HG03060 (cell line): Measurements from ENCODE around the gene LCMT1.
"Not testable (repeated sequence)": the region's sequence is repeated elsewhere in the genome, so short reads cannot be mapped to it uniquely, and the experiment has no call there.

Experiments
- ATAC-seq: cut with Tn5 transposase; IDR thresholded peaks from one replicate; pipeline ENCODE4 v1.9.1; 2021; ENCODE audit warnings: low read depth, moderate number of reproducible peaks; ENCODE audit not compliant: unreplicated experiment

Gene LCMT1

GRCh38 chr16:25135254-25135878 is 23.8 kb downstream of the LCMT1 start:
- no peak for ATAC-seq

DNA sequence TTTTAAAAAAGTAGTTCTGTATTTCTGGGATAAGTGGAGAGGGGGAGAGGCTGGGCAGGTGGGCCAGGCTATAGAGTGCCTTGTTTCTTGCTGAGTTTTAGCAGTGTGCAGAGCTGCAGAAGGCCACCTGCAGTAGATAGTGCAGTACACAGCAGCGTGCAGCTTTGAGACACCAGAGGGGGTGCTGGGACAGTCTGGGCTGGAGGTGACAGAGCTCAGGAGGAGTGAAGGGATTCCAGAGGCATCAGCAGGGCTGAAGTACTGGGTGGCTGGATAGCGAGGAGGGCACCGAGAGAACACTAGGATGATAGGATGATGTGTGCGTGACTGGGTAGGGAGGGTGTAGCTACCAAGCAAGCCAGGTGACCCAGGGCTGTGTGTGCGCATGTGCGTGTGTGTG is 26.6 kb downstream of the LCMT1 start:
- no peak for ATAC-seq

GRCh38 chr16:25140459-25140858 is 28.9 kb downstream of the LCMT1 start:
- no peak for ATAC-seq

- no peak for ATAC-seq
These were observed 30.1 kb downstream of the LCMT1 start for GRCh38 chr16:25141648-25142047.

GRCh38 chr16:25143928-25144327 is 32.4 kb downstream of the LCMT1 start:
- ATAC-seq, result no peak

DNA sequence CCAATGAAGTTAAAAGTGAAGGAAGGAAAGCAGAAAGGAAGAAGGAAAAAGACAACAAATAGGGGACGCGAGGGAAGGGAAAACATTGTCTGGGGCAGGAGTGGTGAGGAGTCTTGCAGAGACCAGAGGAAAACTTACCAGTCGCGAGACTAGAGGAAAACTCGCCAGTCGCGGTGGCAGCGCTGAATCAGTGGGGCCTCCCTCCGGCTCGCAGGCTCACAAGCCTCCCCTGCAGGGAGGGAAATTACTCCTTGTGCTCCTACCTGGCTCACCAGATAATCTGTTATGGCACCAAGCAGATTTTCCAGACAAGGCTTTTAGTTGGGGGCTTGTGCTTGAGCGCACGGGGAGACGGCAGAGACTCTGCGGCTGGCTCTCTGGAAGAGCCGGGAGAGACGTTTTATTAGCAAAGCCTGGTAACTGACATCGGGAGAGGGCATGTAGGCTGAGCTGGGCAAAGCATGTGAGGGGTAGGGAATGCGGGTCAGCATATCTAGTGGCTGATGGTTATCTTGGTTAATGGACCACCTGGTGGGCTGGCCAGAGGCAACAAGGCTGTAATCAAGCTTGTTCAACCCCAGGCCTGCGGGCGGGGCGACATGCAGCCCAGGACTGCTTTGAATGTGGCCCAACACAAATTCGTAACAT is 37.1 kb downstream of the LCMT1 start:
- no peak for ATAC-seq

DNA sequence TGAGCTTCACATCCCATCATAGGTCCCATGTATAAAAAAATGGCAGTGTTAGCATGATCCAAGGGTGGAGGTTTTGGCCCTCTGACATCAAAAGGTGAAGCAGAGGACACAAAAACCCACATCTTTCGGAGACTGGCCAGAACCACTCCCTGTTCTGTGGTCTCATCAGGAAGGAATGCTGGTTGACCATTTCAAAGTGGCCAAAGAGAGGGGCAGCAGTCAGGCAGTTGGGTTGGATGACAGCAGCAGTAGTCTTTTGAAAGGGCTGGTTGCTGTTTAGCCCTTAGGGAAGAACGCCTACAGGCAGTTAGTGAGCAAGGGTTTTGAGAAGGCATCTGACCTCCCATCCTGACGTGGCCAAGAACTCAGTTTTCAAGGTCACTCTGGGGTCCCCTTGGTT is 40.5 kb downstream of the LCMT1 start:
- ATAC-seq, result no peak

DNA sequence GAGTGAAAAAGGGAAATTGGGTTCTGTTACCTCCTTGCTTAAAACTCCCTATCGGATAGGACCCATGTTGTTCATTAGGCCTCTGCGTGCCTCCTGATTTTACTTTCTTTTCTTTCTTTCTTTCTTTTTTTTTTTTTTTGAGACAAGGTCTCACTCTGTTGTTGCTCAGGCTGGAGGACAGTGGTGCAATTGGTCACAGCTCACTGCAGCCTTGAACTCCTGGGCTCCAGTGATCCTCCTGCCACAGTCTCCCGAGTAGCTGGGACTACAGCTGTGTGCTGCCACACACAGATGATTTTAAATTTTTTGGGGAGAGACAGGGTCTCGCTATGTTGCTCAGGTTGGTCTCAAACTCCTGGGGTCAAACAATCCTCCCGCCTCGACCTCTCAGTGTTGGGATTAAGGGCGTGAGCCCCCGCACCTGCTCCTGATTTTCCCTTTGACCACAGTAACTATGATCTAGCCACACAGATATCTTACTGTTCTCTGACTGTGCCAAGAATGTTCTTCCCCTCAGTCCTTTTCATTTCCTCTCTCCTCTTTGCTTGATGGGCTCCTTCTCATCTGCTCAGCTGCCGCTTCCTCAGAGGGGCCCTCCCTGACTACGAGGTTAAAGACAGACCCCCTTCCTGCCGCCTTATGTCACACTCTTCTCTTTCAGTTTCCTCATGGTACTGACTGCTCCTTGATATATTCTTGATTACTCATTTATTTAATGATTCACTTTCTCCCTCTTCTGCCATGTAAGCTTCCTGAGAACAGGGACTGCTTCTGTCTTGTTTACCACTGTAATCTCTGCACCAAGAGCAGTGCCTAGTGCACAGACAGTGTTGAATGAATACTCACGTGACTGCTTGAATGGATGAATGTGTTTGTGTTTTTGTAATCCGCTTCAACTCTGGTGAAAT is 44.3 kb downstream of the LCMT1 start:
- no peak for ATAC-seq

- no peak for ATAC-seq
These were observed 45.8 kb downstream of the LCMT1 start for GRCh38 chr16:25157271-25157875.

DNA sequence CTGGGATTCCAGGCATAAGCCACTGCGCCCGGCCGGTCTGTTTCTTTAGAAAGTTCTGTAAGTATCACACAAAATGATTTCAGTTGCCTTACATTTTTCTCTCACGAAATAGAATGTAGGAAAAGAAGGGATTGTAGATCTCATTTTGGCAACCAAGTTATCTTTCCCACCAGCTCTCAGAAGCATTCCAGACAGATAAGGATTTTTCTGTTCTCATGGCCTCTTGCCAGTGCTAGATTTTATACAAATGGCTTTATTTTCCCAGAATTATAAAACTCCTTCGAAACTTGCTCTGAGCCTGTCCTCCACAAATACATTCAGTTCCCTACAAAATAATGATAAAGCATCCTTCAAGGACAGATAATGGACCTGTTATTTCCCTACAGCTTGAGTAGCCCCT is 46.9 kb downstream of the LCMT1 start:
- ATAC-seq, result no peak

- ATAC-seq, result no peak
These were observed 50.3 kb downstream of the LCMT1 start for GRCh38 chr16:25161753-25162367.

DNA sequence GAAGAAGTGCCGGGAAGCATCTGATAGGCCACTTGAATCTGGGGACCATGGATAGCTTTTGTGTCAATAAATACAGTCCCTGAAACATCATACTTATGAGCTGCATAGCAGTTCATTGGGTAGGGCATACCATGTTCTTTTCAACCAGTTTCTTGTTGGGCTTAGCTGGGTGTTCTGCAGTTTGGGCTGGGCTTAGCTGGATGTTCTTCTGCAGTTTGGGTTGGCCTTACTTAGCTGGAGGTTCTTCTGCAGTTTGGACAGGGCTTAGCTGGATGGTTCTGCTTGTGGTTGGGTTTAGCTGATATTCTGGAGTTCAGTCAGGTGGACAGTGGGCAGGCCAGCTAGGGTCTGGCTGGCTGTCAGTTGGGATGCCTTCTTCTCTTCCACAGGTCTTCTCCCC is 52.1 kb downstream of the LCMT1 start:
- no peak for ATAC-seq

- ATAC-seq, result no peak
These were observed 53.7 kb downstream of the LCMT1 start for GRCh38 chr16:25165284-25165683.

DNA sequence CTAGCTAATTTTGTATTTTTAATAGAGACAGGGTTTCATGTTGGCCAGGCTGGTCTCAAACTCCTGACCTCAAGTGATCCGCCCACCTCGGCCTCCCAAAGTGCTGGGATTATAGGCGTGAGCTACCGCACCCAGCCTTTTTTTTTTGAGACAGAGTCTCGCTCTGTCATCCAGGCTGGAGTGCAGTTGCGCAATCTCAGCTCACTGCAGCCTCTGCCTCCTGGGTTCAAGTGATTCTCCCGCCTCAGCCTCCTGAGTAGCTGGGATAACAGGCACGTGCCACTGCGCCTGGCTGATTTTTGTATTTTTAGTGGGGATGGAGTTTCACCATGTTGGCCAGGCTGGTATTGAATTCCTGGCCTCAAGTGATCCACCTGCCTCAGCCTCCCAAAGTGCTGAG is 56.4 kb downstream of the LCMT1 start:
- ATAC-seq, result not testable (repeated sequence)

DNA sequence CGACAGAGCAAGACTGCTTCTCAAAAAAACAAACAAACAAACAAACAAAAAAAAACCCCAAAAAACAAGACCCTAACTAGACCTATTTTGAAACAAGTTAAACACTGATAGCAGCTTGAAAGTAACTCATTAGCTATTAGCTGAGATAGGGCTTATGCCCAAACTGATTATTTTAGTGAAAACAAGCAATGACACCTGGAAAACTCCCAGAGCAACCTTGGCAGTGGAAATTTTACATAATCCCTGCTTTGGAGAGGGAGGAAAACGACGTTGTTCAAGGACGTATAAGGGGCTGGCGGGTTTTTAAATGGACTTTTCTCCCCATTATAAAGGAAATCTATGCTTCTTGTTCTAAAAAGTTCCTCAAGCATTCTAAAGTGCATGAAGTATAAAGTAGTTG is 59.8 kb downstream of the LCMT1 start:
- ATAC-seq, result no peak

- no peak for ATAC-seq
These were observed 61.3 kb downstream of the LCMT1 start for GRCh38 chr16:25172831-25173230.

- no peak for ATAC-seq
These were observed 62.7 kb downstream of the LCMT1 start for GRCh38 chr16:25174285-25174684.

DNA sequence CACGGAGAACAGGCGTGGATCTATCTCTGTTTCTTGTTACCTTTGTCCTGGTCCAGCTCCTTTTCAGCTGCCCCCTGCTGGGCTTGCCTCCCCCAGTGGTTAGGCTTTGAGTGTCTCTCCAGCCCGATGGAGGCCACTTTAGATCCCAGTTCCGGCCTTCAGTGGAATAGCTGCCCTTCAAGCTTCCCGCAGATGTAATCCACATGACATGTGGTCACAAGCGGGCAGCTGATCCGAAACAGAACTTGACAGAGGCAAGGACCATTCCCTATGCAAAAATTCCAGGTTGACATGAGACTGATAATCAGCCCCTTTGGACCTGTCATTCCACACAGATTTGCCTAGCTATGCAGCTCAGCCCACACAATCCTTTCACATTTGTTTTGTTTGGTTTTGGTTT is 64.6 kb downstream of the LCMT1 start:
- ATAC-seq, result no peak

DNA sequence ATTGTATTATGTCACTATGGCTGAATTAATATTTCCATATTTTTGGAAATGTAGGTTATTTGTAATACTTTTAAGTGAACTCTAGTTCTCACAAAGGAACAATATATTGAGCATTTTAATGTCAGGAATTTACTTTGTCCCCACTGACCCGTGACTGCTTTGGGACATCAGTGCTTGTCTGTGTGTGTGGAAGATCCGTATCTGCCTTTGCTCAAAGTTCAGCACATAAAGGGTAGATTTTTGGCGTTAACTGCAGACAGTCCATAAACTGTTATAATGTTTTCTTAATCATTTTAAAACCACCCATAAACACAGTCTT is 65.9 kb downstream of the LCMT1 start:
- no peak for ATAC-seq

DNA sequence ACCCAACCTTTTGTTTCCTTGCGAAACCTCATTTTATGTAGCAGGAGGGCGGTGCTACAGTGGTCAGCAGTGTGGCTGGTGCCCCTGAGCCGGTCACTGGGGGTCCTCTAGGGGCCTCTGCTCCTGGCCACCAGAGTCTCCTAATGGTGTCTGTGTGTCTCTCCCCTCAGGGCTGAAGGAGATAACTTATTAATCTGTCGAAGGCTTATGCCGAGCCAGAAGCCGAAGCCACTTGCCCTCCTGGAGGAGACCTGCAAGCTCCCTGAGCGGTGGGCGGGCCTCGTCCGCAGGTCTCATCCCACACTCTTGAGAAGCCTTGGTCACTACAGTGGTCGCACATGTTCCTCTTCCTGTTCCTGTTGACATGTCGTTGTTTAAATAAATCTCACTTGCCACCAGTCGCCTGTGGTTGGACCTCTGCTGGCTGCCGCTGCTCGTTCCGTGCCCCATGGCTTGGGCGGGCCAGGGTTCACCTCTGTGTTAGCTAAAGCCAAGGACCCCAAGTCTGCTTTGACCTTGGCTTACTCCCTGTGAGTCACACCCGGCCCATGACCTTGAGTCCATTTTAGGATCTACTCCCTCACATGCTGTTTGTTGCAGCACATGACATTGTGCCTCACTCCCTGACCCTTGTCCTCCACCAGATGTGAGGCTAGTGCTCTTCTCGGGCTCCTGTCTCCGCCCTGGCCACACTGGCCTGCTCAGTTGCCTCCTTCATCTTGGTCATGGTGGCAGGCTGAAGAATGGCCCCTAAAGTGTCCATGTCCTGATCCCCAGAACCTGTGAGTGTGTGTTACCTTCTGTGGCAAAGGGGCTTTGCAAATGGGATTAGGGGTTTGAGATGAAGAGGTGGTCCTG is 66.5 kb downstream of the LCMT1 start:
- ATAC-seq, result no peak
